Renal cortex interstitium (tissue), 11 donors: ENCODE measurements around the gene KRTAP16-1. TPM values are rescaled to one million over a fixed set of nuclear protein-coding genes. Genes with fewer than 3 reads are reported as not detected.

Source experiments
- DNase-seq, 11 donors: peaks; one replicate each; pipeline ENCODE4 v3.0.0-alpha.2; 2013; ENCODE audit warnings: low read depth in 9 of 11, low spot score in 4 of 11; ENCODE audit errors: extremely low read depth in 1 of 11
- polyA plus RNA-seq, 3 donors: library from polyadenylated mRNA; unstranded; fragments of 120-200 nt; gene quantifications; one replicate each; pipeline ENCODE4 v1.2.1, GENCODE V29; 2013; ENCODE audit not compliant: insufficient read length in 3 of 3

KRTAP16-1 gene
- polyA plus RNA-seq, 3 donors, result not detected

GRCh38 chr17:41333836-41334235 lies 24.7 kb upstream of the KRTAP16-1 start:
- DNase-seq, result no peak

GRCh38 chr17:41333098-41333497 lies 24.0 kb upstream of the KRTAP16-1 start:
- no peak for DNase-seq

- no peak for DNase-seq
Observed at GRCh38 chr17:41332239-41332638, 23.1 kb upstream of the KRTAP16-1 start.

GRCh38 chr17:41331606-41332005 lies 22.5 kb upstream of the KRTAP16-1 start:
- DNase-seq, result no peak

- no peak for DNase-seq
Observed at GRCh38 chr17:41329279-41329948, 20.3 kb upstream of the KRTAP16-1 start.

- DNase-seq, result no peak
Observed at GRCh38 chr17:41328207-41328606, 19.1 kb upstream of the KRTAP16-1 start.

- DNase-seq, result no peak
Observed at GRCh38 chr17:41327411-41328120, 18.5 kb upstream of the KRTAP16-1 start.

- DNase-seq, result no peak
Observed at GRCh38 chr17:41326173-41327145, 17.4 kb upstream of the KRTAP16-1 start.

- DNase-seq, result no peak
Observed at GRCh38 chr17:41325611-41326010, 16.5 kb upstream of the KRTAP16-1 start.

GRCh38 chr17:41325126-41325525 lies 16.0 kb upstream of the KRTAP16-1 start:
- DNase-seq, result no peak

- no peak for DNase-seq
Observed at GRCh38 chr17:41324180-41325075, 15.3 kb upstream of the KRTAP16-1 start.

GRCh38 chr17:41322903-41323895 lies 14.1 kb upstream of the KRTAP16-1 start:
- no peak for DNase-seq

- DNase-seq, result peak in 1 of 11 donors; percentile 45
Observed at GRCh38 chr17:41322094-41322902, 13.2 kb upstream of the KRTAP16-1 start.

GRCh38 chr17:41318231-41318630 lies 9.1 kb upstream of the KRTAP16-1 start:
- no peak for DNase-seq

GRCh38 chr17:41315814-41316445 lies 6.8 kb upstream of the KRTAP16-1 start:
- DNase-seq, result no peak

- DNase-seq, result no peak
Observed at GRCh38 chr17:41315204-41315794, 6.2 kb upstream of the KRTAP16-1 start, which contains the start of gene KRTAP17-1. TSS of gene KRTAP17-1 (minus strand) at chr17:41315710. CDS start at chr17:41315650, 60 bp downstream.
